Gastrocnemius medialis (tissue), 4 donors: ENCODE measurements around the gene WDR13.

Experiments
- CTCF ChIP-seq, 5 experiments: fragments of 450-650 bp in 3 of 5; fragments of 200-600 bp in 2 of 5; sonication (generic) in 2 of 5; IDR thresholded peaks in 4 of 5; conservative IDR thresholded peaks in 1 of 5; 1 replicate in 4 of 5; 2 replicates in 1 of 5; pipeline ENCODE4 v1.5.1; 2016 to 2019; ENCODE audit warnings: antibody characterized with exemption in 5 of 5, mild to moderate bottlenecking in 3 of 5, moderate library complexity in 3 of 5
- POLR2A ChIP-seq, 2 donors: fragments of 450-650 bp; IDR thresholded peaks; one replicate each; pipeline ENCODE4 v1.6.1; 2017; ENCODE audit warnings: antibody characterized with exemption in 2 of 2, mild to moderate bottlenecking in 2 of 2, moderate library complexity in 2 of 2

GRCh38 chrX:48606091-48606490 lies 8.8 kb downstream of the WDR13 start:
- TF ChIP-seq CTCF (IDR thresholded peaks at IDR 0.05 in 4 of 5, conservative IDR thresholded peaks at IDR 0.05 in 1 of 5), result no peak
- no peak for TF ChIP-seq POLR2A (IDR thresholded peaks at IDR 0.05)
